ENCODE measurements around the gene WDR27. TPM values are rescaled to one million over a fixed set of nuclear protein-coding genes. Genes with fewer than 3 reads are reported as not detected.

Gene WDR27
- total RNA-seq, 1 donor from 2014 or later: 41.5 TPM

- no peak overlapping the region for H3K27ac ChIP-seq
- H3K27me3 ChIP-seq: no peaks in the 10 kb centered on the region
- no peak overlapping the region for H3K4me3 ChIP-seq
- no peaks in the 10 kb centered on the region for H3K4me1 ChIP-seq
- H3K36me3 ChIP-seq: no peaks in the 10 kb centered on the region
- no peak for TF ChIP-seq POLR2A (IDR thresholded peaks at IDR 0.05)
- no peak for TF ChIP-seq CTCF (IDR thresholded peaks at IDR 0.05)
- TF ChIP-seq POLR2AphosphoS5 (IDR thresholded peaks at IDR 0.05; ENCODE audit: insufficient read depth in 1 of 2, low read depth in 1 of 2): no peak
- no peak for DNase-seq (ENCODE audit: extremely low spot score in 2 of 2)
- H3K9me3 ChIP-seq: no peaks in the 10 kb centered on the region
- intact Hi-C loops (cut with DNase I): no loop called here
Observed at GRCh38 chr6:169564453-169565240, 137.2 kb downstream of the WDR27 start.

DNA sequence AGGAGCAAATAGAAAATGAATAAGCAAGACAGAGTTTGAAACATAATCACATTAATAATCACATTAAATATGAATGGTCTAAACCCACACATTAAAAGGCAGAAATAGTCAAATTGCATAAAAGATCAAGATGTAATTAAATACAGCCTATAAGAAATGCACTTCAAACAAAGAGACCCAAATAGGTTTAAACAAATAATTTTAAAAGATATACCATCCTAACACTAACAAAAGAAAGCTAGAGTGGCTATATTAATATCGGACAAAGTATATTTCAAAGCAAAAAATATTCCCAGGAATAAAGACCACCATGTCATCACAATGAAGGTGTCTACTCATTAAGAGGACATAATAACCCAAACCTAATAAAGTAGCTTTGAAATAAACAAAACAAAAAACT, 140.2 kb downstream of the WDR27 start:
- Histone ChIP-seq H3K9me3 (no peaks in the 10 kb centered on the region), H3K4me3 (no peak overlapping the region), H3K4me1 (no peaks in the 10 kb centered on the region), H3K27ac (no peak overlapping the region), H3K27me3 (no peaks in the 10 kb centered on the region), H3K36me3 (peaks cover 0 to 5% of the 10 kb centered on the region in 2 donors)
- TF ChIP-seq POLR2AphosphoS5 (IDR thresholded peaks at IDR 0.05; ENCODE audit: insufficient read depth in 1 of 2, low read depth in 1 of 2) (no peak), CTCF (IDR thresholded peaks at IDR 0.05) (no peak), POLR2A (IDR thresholded peaks at IDR 0.05) (no peak)
- DNase-seq (ENCODE audit: extremely low spot score in 2 of 2): no peak
- intact Hi-C loops (cut with DNase I): no loop called here

GRCh38 chr6:169559592-169559991, 142.2 kb downstream of the WDR27 start:
- Histone ChIP-seq H3K9me3 (no peaks in the 10 kb centered on the region), H3K4me3 (no peak overlapping the region), H3K36me3 (peaks cover 0 to 5% of the 10 kb centered on the region in 2 donors), H3K27ac (no peak overlapping the region), H3K4me1 (no peaks in the 10 kb centered on the region), H3K27me3 (no peaks in the 10 kb centered on the region)
- DNase-seq (ENCODE audit: extremely low spot score in 2 of 2): no peak
- no peak for TF ChIP-seq POLR2A (IDR thresholded peaks at IDR 0.05)
- intact Hi-C loops (cut with DNase I): no loop called here

DNA sequence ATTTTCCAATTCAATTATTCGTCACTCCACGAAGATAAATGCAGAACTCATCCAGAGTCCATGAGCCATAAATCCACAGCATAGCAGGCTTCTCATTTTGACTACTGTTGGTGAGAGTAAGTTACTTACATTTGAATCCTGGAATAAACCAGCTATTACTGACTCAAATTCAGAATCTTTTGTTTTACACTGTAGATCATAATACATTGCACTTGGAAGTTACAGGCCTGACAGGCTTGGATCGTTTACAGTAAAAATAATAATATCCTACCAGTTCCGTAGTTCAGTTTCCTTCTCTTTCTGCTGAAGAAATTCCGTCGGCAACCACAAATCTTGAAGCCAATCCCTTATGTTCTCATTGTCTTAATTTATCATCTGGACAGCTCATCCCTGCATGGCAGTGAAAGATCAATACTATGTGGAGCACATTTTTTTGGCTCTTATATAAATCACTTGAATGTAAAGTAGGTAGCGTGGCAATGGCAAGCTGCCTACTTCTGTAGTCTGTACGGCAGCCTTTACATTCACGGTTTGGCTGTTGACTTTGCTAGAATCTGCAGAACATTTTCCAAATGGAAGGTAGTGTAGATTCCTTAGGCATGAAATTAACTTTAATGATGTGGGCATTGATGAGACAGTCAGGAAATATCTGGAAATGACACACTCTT, 142.9 kb downstream of the WDR27 start:
- DNase-seq (ENCODE audit: extremely low spot score in 2 of 2): no peak
- H3K27ac ChIP-seq: no peak overlapping the region
- no peak for TF ChIP-seq POLR2A (IDR thresholded peaks at IDR 0.05)
- no peaks in the 10 kb centered on the region for H3K27me3 ChIP-seq
- H3K4me1 ChIP-seq: no peaks in the 10 kb centered on the region
- intact Hi-C loops (cut with DNase I): no loop called here
- no peak overlapping the region for H3K4me3 ChIP-seq
- no peaks in the 10 kb centered on the region for H3K9me3 ChIP-seq
- H3K36me3 ChIP-seq: peaks cover 0 to 5% of the 10 kb centered on the region in 2 donors

GRCh38 chr6:169558378-169558773, 143.5 kb downstream of the WDR27 start:
- Histone ChIP-seq H3K9me3 (no peaks in the 10 kb centered on the region), H3K36me3 (peaks cover 0 to 5% of the 10 kb centered on the region in 2 donors), H3K4me1 (no peaks in the 10 kb centered on the region), H3K27me3 (no peaks in the 10 kb centered on the region), H3K27ac (no peak overlapping the region), H3K4me3 (no peak overlapping the region)
- no peak for DNase-seq (ENCODE audit: extremely low spot score in 2 of 2)
- TF ChIP-seq POLR2AphosphoS5 (IDR thresholded peaks at IDR 0.05; ENCODE audit: insufficient read depth in 1 of 2, low read depth in 1 of 2) (no peak), POLR2A (IDR thresholded peaks at IDR 0.05) (no peak), CTCF (IDR thresholded peaks at IDR 0.05) (no peak)
- intact Hi-C loops (cut with DNase I): no loop called here

- H3K27ac ChIP-seq: no peak overlapping the region
- no peaks in the 10 kb centered on the region for H3K9me3 ChIP-seq
- intact Hi-C loops (cut with DNase I): no loop called here
- H3K4me3 ChIP-seq: no peak overlapping the region
- H3K36me3 ChIP-seq: peaks cover 0 to 5% of the 10 kb centered on the region in 2 donors
- no peaks in the 10 kb centered on the region for H3K27me3 ChIP-seq
- no peaks in the 10 kb centered on the region for H3K4me1 ChIP-seq
- no peak for DNase-seq (ENCODE audit: extremely low spot score in 2 of 2)
- no peak for TF ChIP-seq CTCF (IDR thresholded peaks at IDR 0.05)
- TF ChIP-seq POLR2A (IDR thresholded peaks at IDR 0.05): no peak
- TF ChIP-seq POLR2AphosphoS5 (IDR thresholded peaks at IDR 0.05; ENCODE audit: insufficient read depth in 1 of 2, low read depth in 1 of 2): no peak
Observed at GRCh38 chr6:169557887-169558286, 143.9 kb downstream of the WDR27 start.
